ENCODE data around the gene TRAP1.

Gene TRAP1

GRCh38 chr16:3625911-3626732 lies 91.2 kb downstream of the TRAP1 start:
- peak; percentile 34 for DNase-seq (ENCODE audit: low read depth)
- TF ChIP-seq, protein P1, sequence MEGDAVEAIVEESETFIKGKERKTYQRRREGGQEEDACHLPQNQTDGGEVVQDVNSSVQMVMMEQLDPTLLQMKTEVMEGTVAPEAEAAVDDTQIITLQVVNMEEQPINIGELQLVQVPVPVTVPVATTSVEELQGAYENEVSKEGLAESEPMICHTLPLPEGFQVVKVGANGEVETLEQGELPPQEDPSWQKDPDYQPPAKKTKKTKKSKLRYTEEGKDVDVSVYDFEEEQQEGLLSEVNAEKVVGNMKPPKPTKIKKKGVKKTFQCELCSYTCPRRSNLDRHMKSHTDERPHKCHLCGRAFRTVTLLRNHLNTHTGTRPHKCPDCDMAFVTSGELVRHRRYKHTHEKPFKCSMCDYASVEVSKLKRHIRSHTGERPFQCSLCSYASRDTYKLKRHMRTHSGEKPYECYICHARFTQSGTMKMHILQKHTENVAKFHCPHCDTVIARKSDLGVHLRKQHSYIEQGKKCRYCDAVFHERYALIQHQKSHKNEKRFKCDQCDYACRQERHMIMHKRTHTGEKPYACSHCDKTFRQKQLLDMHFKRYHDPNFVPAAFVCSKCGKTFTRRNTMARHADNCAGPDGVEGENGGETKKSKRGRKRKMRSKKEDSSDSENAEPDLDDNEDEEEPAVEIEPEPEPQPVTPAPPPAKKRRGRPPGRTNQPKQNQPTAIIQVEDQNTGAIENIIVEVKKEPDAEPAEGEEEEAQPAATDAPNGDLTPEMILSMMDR (conservative IDR thresholded peaks at IDR 0.05; ENCODE audit: low read length): no peak
- H3K4me3 ChIP-seq (ENCODE audit: low read length): no peak overlapping the region

GRCh38 chr16:3625331-3625730 lies 92.0 kb downstream of the TRAP1 start:
- TF ChIP-seq, protein P1 (conservative IDR thresholded peaks at IDR 0.05; ENCODE audit: low read length): no peak
- no peak for DNase-seq (ENCODE audit: low read depth)
- no peak overlapping the region for H3K4me3 ChIP-seq (ENCODE audit: low read length)

DNA sequence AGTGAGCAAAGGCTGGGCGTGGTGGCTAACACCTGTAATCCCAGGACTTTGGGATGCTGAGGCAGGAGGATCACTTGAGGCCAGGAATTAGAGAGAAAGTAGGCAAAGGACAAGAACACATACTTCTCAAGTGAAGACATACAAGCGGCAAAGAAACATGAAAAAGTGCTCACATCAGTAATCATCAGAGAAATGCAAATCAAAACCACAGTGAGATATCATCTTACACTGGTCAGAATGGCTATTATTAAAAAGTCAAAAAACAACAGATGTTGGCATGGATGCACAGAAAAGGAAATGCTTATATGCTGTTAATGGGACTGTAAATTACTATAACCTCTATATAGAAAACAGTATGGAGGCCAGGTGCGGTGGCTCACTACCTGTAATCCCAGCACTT lies 93.7 kb downstream of the TRAP1 start:
- TF ChIP-seq, protein P1 (conservative IDR thresholded peaks at IDR 0.05; ENCODE audit: low read length): no peak
- H3K4me3 ChIP-seq (ENCODE audit: low read length): no peak overlapping the region
- no peak for DNase-seq (ENCODE audit: low read depth)

DNA sequence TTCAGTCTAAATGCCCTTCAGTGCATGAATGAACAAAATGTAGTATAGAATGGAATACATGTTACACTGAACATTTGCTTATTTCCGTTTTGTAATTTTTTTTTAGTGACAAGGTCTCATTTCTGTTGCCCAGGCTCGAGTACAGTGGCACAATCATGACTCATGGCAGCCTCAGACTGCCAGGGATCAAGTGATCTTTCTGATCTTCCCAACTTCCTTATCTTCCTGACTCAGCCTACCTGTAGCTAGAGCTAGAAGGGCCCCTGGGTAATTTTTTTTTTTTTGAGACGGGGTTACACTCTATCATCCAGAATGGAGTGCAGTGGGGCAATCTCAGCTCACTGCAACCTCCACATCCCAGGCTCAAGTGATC lies 98.6 kb downstream of the TRAP1 start:
- H3K4me3 ChIP-seq (ENCODE audit: low read length): no peak overlapping the region
- TF ChIP-seq, protein P1 (conservative IDR thresholded peaks at IDR 0.05; ENCODE audit: low read length): no peak
- no peak for DNase-seq (ENCODE audit: low read depth)

GRCh38 chr16:3612510-3613466 lies 104.5 kb downstream of the TRAP1 start:
- peak overlapping the region; percentile 98 for H3K4me3 ChIP-seq (ENCODE audit: low read length)
- TF ChIP-seq, protein P1 (conservative IDR thresholded peaks at IDR 0.05; ENCODE audit: low read length): no peak
- no peak for DNase-seq (ENCODE audit: low read depth)

GRCh38 chr16:3611146-3611975 lies 106.0 kb downstream of the TRAP1 start, which contains the start of gene SLX4:
SLX4 (minus strand) TSS chr16:3611606; CDS start chr16:3608964, 2,642 bp downstream.
- peak within 1 kb of the TSS; percentile 98 for H3K4me3 ChIP-seq (ENCODE audit: low read length)
- DNase-seq (ENCODE audit: low read depth): peak; percentile 85
- TF ChIP-seq, protein P1 (conservative IDR thresholded peaks at IDR 0.05; ENCODE audit: low read length): no peak

Measured in AG10803 (cell line).